Bronchial smooth muscle cell (primary cell): ENCODE measurements around the gene ZNF48. TPM values are rescaled to one million over a fixed set of nuclear protein-coding genes. Genes with fewer than 3 reads are reported as not detected.

Experiments
- total RNA-seq: library from RNA; depleted of rRNA; stranded (reverse); fragments of >200 nt; gene quantifications from 2 replicates; pipeline ENCODE4 v1.2.1, GENCODE V29; 2014

The ZNF48 gene
- 3.1 and 4.4 TPM in 2 replicates for total RNA-seq

DNA sequence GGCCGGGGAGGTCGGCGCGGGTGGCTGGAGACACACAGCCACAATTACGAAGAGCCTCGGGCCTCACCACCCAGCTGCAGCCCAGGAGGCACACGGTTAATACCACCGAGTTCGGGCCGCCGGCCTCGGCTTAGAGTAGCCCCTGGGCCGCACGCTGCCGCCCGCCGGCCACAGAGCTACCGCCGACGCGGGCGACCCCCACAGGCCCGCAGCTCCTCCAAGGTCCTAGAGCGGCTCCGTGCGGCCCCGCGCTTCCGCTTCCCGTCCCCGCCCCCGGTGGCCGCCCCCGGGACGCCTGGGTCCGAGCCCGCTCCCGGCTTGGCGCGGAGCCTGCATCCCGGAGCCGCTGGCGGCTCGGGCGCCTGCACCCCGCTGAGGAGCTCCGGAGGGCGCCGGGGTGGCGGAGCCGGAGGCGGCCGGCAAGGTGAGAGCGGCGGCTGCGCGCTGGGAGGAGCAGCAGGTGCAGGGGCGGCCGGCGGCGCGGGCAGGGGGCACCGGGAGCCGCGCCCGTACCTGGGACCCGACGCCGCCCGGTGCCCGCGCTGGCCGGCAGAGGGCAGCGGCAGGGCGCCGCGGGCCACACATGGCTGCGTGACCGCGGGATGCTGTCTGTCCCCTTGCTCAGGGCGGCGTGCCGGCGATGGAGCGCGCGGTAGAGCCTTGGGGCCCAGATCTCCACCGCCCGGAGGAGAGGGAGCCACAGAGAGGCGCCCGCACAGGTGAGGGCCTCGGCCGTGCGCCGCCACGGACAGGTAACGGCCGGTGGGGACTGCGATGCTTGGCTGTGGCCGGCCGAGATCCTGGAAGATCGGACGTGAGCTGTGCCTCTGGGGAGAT is at the start of gene ZNF48:
TSS of gene ZNF48 (plus strand) at position 266 of the 837 bp plus-strand sequence. CDS start at position 641, 375 bp downstream.

GRCh38 chr16:30355144-30355953 is 39.9 kb upstream of the ZNF48 start, which contains the start of gene CD2BP2:
Gene CD2BP2, minus strand, starts transcription at chr16:30355308. Its CDS starts 627 bp downstream, at chr16:30354681.

GRCh38 chr16:30370456-30371247 is 24.6 kb upstream of the ZNF48 start, which contains the start of gene TBC1D10B:
Gene TBC1D10B, minus strand, starts transcription at chr16:30370494. Its CDS starts 311 bp downstream, at chr16:30370183.

GRCh38 chr16:30374538-30374937 is 20.7 kb upstream of the ZNF48 start, which contains the start of gene MYL11:
Gene MYL11, plus strand, starts transcription at chr16:30374802. Its CDS starts 56 bp downstream, at chr16:30374858.

DNA sequence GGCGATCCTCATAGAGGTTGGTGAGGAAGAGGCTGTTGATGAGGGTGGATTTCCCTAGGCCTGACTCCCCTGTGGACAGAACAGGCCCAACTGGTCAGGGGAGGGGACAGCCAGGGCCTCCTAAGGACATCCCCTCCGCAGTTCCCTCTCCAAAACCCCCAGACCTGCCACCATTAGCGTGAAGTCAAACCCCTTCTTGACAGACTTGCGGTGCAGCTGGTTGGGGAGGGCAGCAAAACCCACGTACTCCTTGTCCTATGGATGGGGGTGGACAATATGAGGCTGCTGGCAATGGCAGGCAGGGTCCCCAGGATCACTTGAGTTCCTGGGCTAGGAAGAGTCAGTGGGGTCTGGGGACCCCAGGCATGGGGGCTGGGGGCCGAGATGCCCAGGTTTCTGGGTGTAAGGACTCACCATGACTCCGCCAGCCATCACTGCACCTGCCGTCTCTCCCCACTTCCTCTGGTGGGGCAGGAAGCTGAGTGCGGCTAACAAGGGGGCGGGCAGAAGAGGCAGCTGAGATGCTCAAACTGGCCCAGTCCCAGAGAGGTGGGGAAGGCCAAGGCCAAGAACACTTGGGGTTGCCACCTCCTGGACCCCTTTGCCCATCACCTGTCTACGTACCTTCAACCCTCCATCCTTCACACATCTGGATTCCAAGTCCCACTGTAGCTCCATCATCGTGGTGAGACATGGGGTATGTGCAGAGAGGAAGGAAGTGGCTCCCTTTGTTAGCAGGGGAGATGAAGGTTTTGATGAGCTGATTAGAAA is 12.9 kb upstream of the ZNF48 start, which contains the start of gene SEPTIN1:
TSS of gene SEPTIN1 (minus strand) at position 451 of the 771 bp plus-strand sequence. CDS start at position 432, 19 bp downstream.

DNA sequence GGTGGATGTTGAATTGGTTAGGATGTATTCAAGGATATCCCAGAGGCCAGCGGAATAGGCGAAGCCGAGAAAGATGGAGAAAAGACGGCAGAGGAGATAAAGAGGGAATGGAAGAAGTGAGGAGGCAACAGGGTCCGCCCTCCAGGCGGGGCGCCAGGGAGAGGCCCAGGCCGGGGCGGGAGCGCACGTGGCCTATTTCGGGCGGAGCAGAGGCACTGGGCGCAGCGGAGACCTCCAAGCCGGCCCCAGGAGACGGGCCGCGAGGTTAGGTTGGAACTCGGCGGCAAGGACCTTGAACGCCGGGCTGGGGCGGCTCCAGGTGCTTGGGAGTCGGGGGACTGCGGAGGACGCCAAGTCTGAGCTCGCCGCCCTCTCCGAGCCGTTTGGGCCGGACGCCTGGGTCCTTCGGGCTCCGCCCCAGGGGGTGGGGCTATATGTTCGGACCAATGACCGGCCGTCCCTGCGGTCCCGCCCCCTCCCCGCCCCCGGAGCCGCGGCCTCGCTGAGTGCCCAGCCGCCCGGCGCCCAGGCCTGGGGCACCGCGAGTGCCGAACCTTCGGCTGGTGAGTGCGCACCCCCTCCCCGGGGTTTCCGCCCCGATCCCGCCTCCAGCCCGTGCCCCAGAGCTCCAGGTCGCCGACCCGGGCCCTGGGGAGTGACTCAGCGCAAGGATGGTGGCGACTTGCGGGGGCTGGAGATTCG is 12.0 kb downstream of the ZNF48 start, which contains the start of gene ZNF771:
TSS of gene ZNF771 (plus strand) at position 505 of the 702 bp plus-strand sequence. CDS start 448 bp downstream, outside the sequence.

GRCh38 chr16:30429678-30430427 is 34.6 kb downstream of the ZNF48 start, which contains the start of gene DCTPP1:
Gene DCTPP1, minus strand, starts transcription at chr16:30430030. Its CDS starts 50 bp downstream, at chr16:30429980.

DNA sequence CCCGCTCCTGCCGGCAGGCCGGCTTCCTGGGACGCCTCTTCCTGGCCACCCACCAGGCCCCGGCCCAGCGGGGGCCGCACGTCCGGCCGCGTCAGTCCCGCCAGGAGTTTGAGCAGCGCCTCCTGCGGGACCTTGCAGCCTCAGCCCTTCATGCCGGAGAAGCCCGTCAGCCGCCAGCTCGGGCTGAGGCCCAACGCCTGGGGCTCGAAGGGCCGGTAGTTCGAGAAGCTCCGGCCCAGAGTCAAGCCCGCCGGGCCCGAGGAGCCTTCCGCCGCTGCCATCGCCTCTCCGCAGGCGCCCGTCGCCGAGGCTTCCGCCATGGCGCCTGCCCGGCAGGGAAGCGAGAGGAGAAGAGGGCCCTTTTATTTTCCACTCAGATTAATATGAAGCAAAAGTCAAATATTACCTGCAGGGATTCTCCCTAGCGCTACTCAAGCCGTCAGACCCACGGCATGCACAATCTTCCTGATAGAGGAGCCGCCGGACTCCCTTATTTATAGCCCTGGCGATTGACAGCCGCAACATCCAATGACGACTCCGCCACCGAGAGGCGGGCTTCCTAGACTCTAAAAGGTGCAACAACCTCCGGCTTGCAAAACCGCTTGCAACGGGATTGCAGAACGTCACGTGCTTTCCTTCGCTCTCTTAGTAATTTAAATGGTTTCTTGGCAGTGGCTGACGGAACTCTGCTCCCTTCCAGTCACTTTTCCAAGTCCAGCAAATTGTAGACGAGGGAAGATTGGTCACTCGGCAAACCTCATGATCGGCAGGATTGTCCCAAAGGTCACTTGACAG is 50.4 kb downstream of the ZNF48 start, which contains the start of gene SEPHS2:
TSS of gene SEPHS2 (minus strand) at position 467 of the 795 bp plus-strand sequence. CDS start at position 320, 147 bp downstream.

Other genes with a start within 250 kb of the ZNF48 start
- 0.60 and 0.79 TPM in 2 replicates for gene CORO1A, start 211.8 kb upstream of the ZNF48 start, total RNA-seq
- 27.8 and 29.3 TPM in 2 replicates for gene BOLA2B, start 201.8 kb upstream of the ZNF48 start, total RNA-seq
- 11.6 and 17.2 TPM in 2 replicates for gene SLX1A, start 201.5 kb upstream of the ZNF48 start, total RNA-seq
- gene SULT1A3, start 196.2 kb upstream of the ZNF48 start, total RNA-seq, result 1.3 and 1.7 TPM in 2 replicates
- 1.1 and 1.7 TPM in 2 replicates for gene NPIPB13, start 146.9 kb upstream of the ZNF48 start, total RNA-seq
- 31.2 and 40.7 TPM in 2 replicates for gene CD2BP2, start 40.1 kb upstream of the ZNF48 start, total RNA-seq
- 21.3 and 25.2 TPM in 2 replicates for gene TBC1D10B, start 24.9 kb upstream of the ZNF48 start, total RNA-seq
- gene MYL11, start 20.6 kb upstream of the ZNF48 start, total RNA-seq, result 0.95 TPM in 1 of 2 replicates, not detected in the other
- gene SEPTIN1, start 12.9 kb upstream of the ZNF48 start, total RNA-seq, result under 0.01 and 0.26 TPM in 2 replicates
- gene ZNF771, start 12.2 kb downstream of the ZNF48 start, total RNA-seq, result 9.6 and 13.6 TPM in 2 replicates
- 6.0 and 12.0 TPM in 2 replicates for gene DCTPP1, start 34.6 kb downstream of the ZNF48 start, total RNA-seq
- gene SEPHS2, start 50.5 kb downstream of the ZNF48 start, total RNA-seq, result 11.8 and 14.5 TPM in 2 replicates
- not detected in 2 replicates for gene ITGAL, start 77.3 kb downstream of the ZNF48 start, total RNA-seq
- 12.3 and 15.3 TPM in 2 replicates for gene ZNF768, start 131.1 kb downstream of the ZNF48 start, total RNA-seq
- gene ZNF747, start 139.4 kb downstream of the ZNF48 start, total RNA-seq, result 4.2 and 6.3 TPM in 2 replicates
- gene ZNF764, start 163.0 kb downstream of the ZNF48 start, total RNA-seq, result 2.0 and 2.3 TPM in 2 replicates
- 5.8 and 13.6 TPM in 2 replicates for gene ZNF688, start 176.3 kb downstream of the ZNF48 start, total RNA-seq
- gene ZNF785, start 190.3 kb downstream of the ZNF48 start, total RNA-seq, result 6.8 and 7.1 TPM in 2 replicates
- gene ZNF689, start 215.0 kb downstream of the ZNF48 start, total RNA-seq, result 2.5 and 2.7 TPM in 2 replicates